Fibroblast of lung (primary cell): Measurements from ENCODE around the gene PUS1. TPM values are rescaled to one million over a fixed set of nuclear protein-coding genes. Genes with fewer than 3 reads are reported as not detected.

Experiments used
- DNase-seq, 2 donors: peaks; one replicate each; pipeline versions ENCODE4 v3.0.0 to v3.0.0-alpha.2; 2010; ENCODE audit warnings: low read depth in 2 of 2
- H2AFZ ChIP-seq: 2 replicates; pipeline ENCODE4 v1.5.1; 2012; ENCODE audit warnings: low read length, control low read depth, inconsistent platforms
- H3K27ac ChIP-seq: 2 replicates; pipeline ENCODE4 v1.5.1; 2011; ENCODE audit warnings: low read length, control low read depth; ENCODE audit not compliant: insufficient read depth
- H3K27me3 ChIP-seq: 2 replicates; pipeline ENCODE4 v1.5.1; 2011; ENCODE audit warnings: mild to moderate bottlenecking, low read length; ENCODE audit not compliant: control insufficient read depth, insufficient read depth
- H3K36me3 ChIP-seq: 2 replicates; pipeline ENCODE4 v1.5.1; 2011; ENCODE audit warnings: low read length; ENCODE audit not compliant: control insufficient read depth, insufficient read depth
- H3K4me1 ChIP-seq: 2 replicates; pipeline ENCODE4 v1.5.1; 2011; ENCODE audit warnings: low read length; ENCODE audit not compliant: control insufficient read depth, insufficient read depth; ENCODE audit errors: extremely low read depth
- H3K4me2 ChIP-seq: 2 replicates; pipeline ENCODE4 v1.5.1; 2011; ENCODE audit warnings: low read length, control low read depth; ENCODE audit not compliant: insufficient read depth; ENCODE audit errors: extremely low read depth
- H3K4me3 ChIP-seq, 4 experiments: fragments of 200-600 bp in 1 of 4; sonication (generic) in 1 of 4; replicated peaks in 1 of 4; 2 replicates each; pipeline ENCODE4 v1.5.1; 2011 to 2016; ENCODE audit warnings: low read length in 4 of 4, low read depth in 3 of 4, mild to moderate bottlenecking in 3 of 4, control low read depth in 2 of 4, inconsistent platforms in 1 of 4, mixed read lengths in 1 of 4; ENCODE audit not compliant: insufficient read depth in 1 of 4; ENCODE audit errors: control extremely low read depth in 1 of 4
- H3K79me2 ChIP-seq: 2 replicates; pipeline ENCODE4 v1.5.1; 2012; ENCODE audit warnings: mild to moderate bottlenecking, low read length, inconsistent platforms; ENCODE audit not compliant: control insufficient read depth, insufficient read depth
- H3K9ac ChIP-seq: 2 replicates; pipeline ENCODE4 v1.5.1; 2011; ENCODE audit warnings: mild to moderate bottlenecking, low read length, control low read depth; ENCODE audit not compliant: insufficient read depth
- H3K9me3 ChIP-seq: 2 replicates; pipeline ENCODE4 v1.5.1; 2012; ENCODE audit warnings: low read depth, low read length; ENCODE audit not compliant: control insufficient read depth, insufficient read depth
- H4K20me1 ChIP-seq: 2 replicates; pipeline ENCODE4 v1.5.1; 2011; ENCODE audit warnings: low read length; ENCODE audit not compliant: control insufficient read depth, insufficient read depth; ENCODE audit errors: extremely low read depth
- CTCF ChIP-seq, 2 donors: IDR thresholded peaks in 1 of 2; conservative IDR thresholded peaks in 1 of 2; 1 replicate in 1 of 2; 2 replicates in 1 of 2; pipeline ENCODE4 v1.5.1; 2011 to 2012; ENCODE audit warnings: low read length in 2 of 2, control low read depth in 1 of 2, inconsistent platforms in 1 of 2, low read depth in 1 of 2, mild to moderate bottlenecking in 1 of 2
- EZH2 ChIP-seq: IDR thresholded peaks from 2 replicates; pipeline ENCODE4 v1.5.1; 2012; ENCODE audit warnings: low read length, control low read depth, mild to moderate bottlenecking; ENCODE audit errors: missing control alignments
- polyA plus RNA-seq, 2 donors: library from polyadenylated mRNA; depleted of rRNA in 1 of 2; stranded (reverse) in 1 of 2; unstranded in 1 of 2; fragments of >200 nt; gene quantifications; 2 replicates each; pipeline ENCODE4 v1.2.1, GENCODE V29; 2011 to 2012; ENCODE audit warnings: missing spikeins in 1 of 2
- total RNA-seq: library from RNA; depleted of rRNA; stranded (reverse); fragments of >200 nt; gene quantifications from 2 replicates; pipeline ENCODE4 v1.2.1, GENCODE V29; 2014

PUS1 gene
- total and polyA plus RNA-seq, 2 donors (not counting 1 experiment from before 2014, with no cell fraction given): 8.3 to 10.1 TPM

- TF ChIP-seq EZH2: no peak
- TF ChIP-seq CTCF (conservative IDR thresholded peaks at IDR 0.05 in 1 of 2, IDR thresholded peaks at IDR 0.05 in 1 of 2; ENCODE audit: low read depth in 1 of 2, low read length in 2 of 2): no peak
These were observed 15.4 kb upstream of the PUS1 start for GRCh38 chr12:131913666-131914065.

GRCh38 chr12:131914179-131914702 lies 14.8 kb upstream of the PUS1 start:
- Histone ChIP-seq H3K36me3 (peaks cover 15% of the 10 kb centered on the region), H3K79me2 (no peaks in the 10 kb centered on the region), H3K27me3 (no peaks in the 10 kb centered on the region), H3K9me3 (no peaks in the 10 kb centered on the region), H3K27ac (no peak overlapping the region), H3K4me1 (peaks cover 6% of the 10 kb centered on the region), H2AFZ (no peak overlapping the region), H4K20me1 (no peaks in the 10 kb centered on the region), H3K9ac (no peak overlapping the region), H3K4me2 (no peak overlapping the region), H3K4me3 (no peak overlapping the region)
- no peak for DNase-seq
- TF ChIP-seq CTCF (conservative IDR thresholded peaks at IDR 0.05 in 1 of 2, IDR thresholded peaks at IDR 0.05 in 1 of 2; ENCODE audit: low read depth in 1 of 2, low read length in 2 of 2) (no peak), EZH2 (no peak)

More at GRCh38 chr12:131913666-131914065, 15.4 kb upstream of the PUS1 start:
- Histone ChIP-seq H2AFZ (no peak overlapping the region), H3K4me2 (no peak overlapping the region), H3K4me1 (peaks cover 6% of the 10 kb centered on the region), H3K9me3 (no peaks in the 10 kb centered on the region), H3K9ac (no peak overlapping the region), H3K4me3 (no peak overlapping the region), H3K27ac (no peak overlapping the region), H3K27me3 (no peaks in the 10 kb centered on the region), H3K36me3 (peaks cover 15% of the 10 kb centered on the region), H4K20me1 (no peaks in the 10 kb centered on the region), H3K79me2 (no peaks in the 10 kb centered on the region)
- DNase-seq: no peak

- Histone ChIP-seq H3K4me2 (no peak overlapping the region), H3K4me1 (peaks cover 6% of the 10 kb centered on the region), H3K4me3 (no peak overlapping the region), H4K20me1 (no peaks in the 10 kb centered on the region), H3K9ac (no peak overlapping the region), H3K9me3 (no peaks in the 10 kb centered on the region), H3K79me2 (no peaks in the 10 kb centered on the region), H2AFZ (no peak overlapping the region), H3K27ac (no peak overlapping the region), H3K36me3 (peaks cover 14% of the 10 kb centered on the region), H3K27me3 (no peaks in the 10 kb centered on the region)
- TF ChIP-seq CTCF (conservative IDR thresholded peaks at IDR 0.05 in 1 of 2, IDR thresholded peaks at IDR 0.05 in 1 of 2; ENCODE audit: low read depth in 1 of 2, low read length in 2 of 2) (no peak), EZH2 (no peak)
- DNase-seq: no peak
These were observed 13.9 kb upstream of the PUS1 start for GRCh38 chr12:131915000-131915689.
